ENCODE measurements around the gene SLC22A8. TPM values are rescaled to one million over a fixed set of nuclear protein-coding genes. Genes with fewer than 3 reads are reported as not detected.

SLC22A8 gene
- total and polyA plus RNA-seq, 2 experiments from 2014 or later = not detected

DNA sequence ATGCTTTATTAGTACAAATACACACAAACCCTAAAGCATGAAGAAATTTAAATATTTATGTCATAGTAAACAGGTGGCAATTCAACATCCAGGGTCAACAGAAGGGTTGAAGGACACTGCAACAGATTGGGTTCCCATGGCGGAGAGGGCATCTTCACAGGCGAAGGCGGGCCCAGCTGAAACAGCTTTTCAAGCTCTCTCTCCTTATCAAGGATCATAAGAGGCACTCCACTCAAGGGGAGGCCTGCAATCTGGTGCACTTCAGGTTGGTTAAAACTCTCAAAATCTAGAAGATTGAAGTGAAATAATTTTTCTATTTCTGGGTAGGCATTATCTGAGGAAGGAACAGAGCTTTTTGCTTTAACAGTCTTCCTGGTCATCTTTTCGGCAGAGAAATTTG is 16.8 kb upstream of the SLC22A8 start (continued):
- TF ChIP-seq, protein P1, sequence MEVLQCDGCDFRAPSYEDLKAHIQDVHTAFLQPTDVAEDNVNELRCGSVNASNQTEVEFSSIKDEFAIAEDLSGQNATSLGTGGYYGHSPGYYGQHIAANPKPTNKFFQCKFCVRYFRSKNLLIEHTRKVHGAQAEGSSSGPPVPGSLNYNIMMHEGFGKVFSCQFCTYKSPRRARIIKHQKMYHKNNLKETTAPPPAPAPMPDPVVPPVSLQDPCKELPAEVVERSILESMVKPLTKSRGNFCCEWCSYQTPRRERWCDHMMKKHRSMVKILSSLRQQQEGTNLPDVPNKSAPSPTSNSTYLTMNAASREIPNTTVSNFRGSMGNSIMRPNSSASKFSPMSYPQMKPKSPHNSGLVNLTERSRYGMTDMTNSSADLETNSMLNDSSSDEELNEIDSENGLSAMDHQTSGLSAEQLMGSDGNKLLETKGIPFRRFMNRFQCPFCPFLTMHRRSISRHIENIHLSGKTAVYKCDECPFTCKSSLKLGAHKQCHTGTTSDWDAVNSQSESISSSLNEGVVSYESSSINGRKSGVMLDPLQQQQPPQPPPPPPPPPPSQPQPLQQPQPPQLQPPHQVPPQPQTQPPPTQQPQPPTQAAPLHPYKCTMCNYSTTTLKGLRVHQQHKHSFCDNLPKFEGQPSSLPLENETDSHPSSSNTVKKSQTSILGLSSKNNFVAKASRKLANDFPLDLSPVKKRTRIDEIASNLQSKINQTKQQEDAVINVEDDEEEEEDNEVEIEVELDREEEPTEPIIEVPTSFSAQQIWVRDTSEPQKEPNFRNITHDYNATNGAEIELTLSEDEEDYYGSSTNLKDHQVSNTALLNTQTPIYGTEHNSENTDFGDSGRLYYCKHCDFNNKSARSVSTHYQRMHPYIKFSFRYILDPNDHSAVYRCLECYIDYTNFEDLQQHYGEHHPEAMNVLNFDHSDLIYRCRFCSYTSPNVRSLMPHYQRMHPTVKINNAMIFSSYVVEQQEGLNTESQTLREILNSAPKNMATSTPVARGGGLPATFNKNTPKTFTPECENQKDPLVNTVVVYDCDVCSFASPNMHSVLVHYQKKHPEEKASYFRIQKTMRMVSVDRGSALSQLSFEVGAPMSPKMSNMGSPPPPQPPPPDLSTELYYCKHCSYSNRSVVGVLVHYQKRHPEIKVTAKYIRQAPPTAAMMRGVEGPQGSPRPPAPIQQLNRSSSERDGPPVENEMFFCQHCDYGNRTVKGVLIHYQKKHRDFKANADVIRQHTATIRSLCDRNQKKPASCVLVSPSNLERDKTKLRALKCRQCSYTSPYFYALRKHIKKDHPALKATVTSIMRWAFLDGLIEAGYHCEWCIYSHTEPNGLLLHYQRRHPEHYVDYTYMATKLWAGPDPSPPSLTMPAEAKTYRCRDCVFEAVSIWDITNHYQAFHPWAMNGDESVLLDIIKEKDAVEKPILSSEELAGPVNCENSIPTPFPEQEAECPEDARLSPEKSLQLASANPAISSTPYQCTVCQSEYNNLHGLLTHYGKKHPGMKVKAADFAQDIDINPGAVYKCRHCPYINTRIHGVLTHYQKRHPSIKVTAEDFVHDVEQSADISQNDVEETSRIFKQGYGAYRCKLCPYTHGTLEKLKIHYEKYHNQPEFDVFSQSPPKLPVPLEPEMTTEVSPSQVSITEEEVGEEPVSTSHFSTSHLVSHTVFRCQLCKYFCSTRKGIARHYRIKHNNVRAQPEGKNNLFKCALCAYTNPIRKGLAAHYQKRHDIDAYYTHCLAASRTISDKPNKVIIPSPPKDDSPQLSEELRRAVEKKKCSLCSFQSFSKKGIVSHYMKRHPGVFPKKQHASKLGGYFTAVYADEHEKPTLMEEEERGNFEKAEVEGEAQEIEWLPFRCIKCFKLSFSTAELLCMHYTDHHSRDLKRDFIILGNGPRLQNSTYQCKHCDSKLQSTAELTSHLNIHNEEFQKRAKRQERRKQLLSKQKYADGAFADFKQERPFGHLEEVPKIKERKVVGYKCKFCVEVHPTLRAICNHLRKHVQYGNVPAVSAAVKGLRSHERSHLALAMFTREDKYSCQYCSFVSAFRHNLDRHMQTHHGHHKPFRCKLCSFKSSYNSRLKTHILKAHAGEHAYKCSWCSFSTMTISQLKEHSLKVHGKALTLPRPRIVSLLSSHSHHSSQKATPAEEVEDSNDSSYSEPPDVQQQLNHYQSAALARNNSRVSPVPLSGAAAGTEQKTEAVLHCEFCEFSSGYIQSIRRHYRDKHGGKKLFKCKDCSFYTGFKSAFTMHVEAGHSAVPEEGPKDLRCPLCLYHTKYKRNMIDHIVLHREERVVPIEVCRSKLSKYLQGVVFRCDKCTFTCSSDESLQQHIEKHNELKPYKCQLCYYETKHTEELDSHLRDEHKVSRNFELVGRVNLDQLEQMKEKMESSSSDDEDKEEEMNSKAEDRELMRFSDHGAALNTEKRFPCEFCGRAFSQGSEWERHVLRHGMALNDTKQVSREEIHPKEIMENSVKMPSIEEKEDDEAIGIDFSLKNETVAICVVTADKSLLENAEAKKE (CRISPR knock-in tag; IDR thresholded peaks at IDR 0.05) = no peak
- no peak for TF ChIP-seq ZNF114 (CRISPR knock-in tag; IDR thresholded peaks at IDR 0.05)
- TF ChIP-seq, protein P2, sequence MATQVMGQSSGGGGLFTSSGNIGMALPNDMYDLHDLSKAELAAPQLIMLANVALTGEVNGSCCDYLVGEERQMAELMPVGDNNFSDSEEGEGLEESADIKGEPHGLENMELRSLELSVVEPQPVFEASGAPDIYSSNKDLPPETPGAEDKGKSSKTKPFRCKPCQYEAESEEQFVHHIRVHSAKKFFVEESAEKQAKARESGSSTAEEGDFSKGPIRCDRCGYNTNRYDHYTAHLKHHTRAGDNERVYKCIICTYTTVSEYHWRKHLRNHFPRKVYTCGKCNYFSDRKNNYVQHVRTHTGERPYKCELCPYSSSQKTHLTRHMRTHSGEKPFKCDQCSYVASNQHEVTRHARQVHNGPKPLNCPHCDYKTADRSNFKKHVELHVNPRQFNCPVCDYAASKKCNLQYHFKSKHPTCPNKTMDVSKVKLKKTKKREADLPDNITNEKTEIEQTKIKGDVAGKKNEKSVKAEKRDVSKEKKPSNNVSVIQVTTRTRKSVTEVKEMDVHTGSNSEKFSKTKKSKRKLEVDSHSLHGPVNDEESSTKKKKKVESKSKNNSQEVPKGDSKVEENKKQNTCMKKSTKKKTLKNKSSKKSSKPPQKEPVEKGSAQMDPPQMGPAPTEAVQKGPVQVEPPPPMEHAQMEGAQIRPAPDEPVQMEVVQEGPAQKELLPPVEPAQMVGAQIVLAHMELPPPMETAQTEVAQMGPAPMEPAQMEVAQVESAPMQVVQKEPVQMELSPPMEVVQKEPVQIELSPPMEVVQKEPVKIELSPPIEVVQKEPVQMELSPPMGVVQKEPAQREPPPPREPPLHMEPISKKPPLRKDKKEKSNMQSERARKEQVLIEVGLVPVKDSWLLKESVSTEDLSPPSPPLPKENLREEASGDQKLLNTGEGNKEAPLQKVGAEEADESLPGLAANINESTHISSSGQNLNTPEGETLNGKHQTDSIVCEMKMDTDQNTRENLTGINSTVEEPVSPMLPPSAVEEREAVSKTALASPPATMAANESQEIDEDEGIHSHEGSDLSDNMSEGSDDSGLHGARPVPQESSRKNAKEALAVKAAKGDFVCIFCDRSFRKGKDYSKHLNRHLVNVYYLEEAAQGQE (IDR thresholded peaks at IDR 0.05; ENCODE audit: unreplicated experiment) = no peak
- no peak for TF ChIP-seq ZNF331 (CRISPR knock-in tag; IDR thresholded peaks at IDR 0.05; ENCODE audit: low read depth)
- no peak for TF ChIP-seq EZH2phosphoT487 (IDR thresholded peaks at IDR 0.05; ENCODE audit: unreplicated experiment)

Data from GM23338 (cell line).